B cell (primary cell): ENCODE data around the gene FUCA2. TPM values are rescaled to one million over a fixed set of nuclear protein-coding genes. Genes with fewer than 3 reads are reported as not detected.

ENCODE experiments used
- ATAC-seq: fragments of 200-7000 bp; cut with Tn5 transposase; one replicate; pipeline ENCODE4 v1.10.0; 2021; ENCODE audit warnings: low read depth, mild to moderate bottlenecking, moderate number of reproducible peaks, moderate library complexity
- CTCF ChIA-PET: fragments of 350-600 bp; sonication (Branson Sonifier 250); formaldehyde crosslinking; loops from one replicate; lab custom pipeline; 2021; ENCODE audit warnings: antibody characterized with exemption, inconsistent platforms; lab: Charles Lee
- POLR2A ChIA-PET: fragments of 350-600 bp; sonication (Branson Sonifier 250); formaldehyde crosslinking; loops from one replicate; lab custom pipeline; 2021; ENCODE audit warnings: antibody characterized with exemption; lab: Charles Lee
- DNase-seq: peaks from one replicate; pipeline ENCODE4 v3.0.0; 2013
- H2AFZ ChIP-seq: 2 replicates; pipeline ENCODE4 v1.6.1; 2012; ENCODE audit warnings: mild to moderate bottlenecking, low read depth, low read length; ENCODE audit not compliant: insufficient read depth, poor library complexity, severe bottlenecking
- H3K27ac ChIP-seq, 2 donors: 1 replicate in 1 of 2; 2 replicates in 1 of 2; pipeline ENCODE4 v1.5.1; 2012 to 2013; ENCODE audit warnings: low read length in 2 of 2, mild to moderate bottlenecking in 2 of 2, moderate library complexity in 1 of 2
- H3K27me3 ChIP-seq, 4 experiments: fragments of 200-600 bp in 1 of 4; sonication (generic) in 1 of 4; replicated peaks in 1 of 4; 1 replicate in 2 of 4; 2 replicates in 2 of 4; pipeline versions ENCODE4 v1.6.1 to v1.7.0; 2013 to 2016; ENCODE audit warnings: low read length in 3 of 4, mild to moderate bottlenecking in 2 of 4, mixed read lengths in 1 of 4, moderate library complexity in 1 of 4; ENCODE audit not compliant: insufficient read depth in 4 of 4, control insufficient read depth in 3 of 4; ENCODE audit errors: control extremely low read depth in 1 of 4
- H3K36me3 ChIP-seq, 2 experiments: replicated peaks in 1 of 2; 1 replicate in 1 of 2; 2 replicates in 1 of 2; pipeline versions ENCODE4 v1.6.1 to v1.7.1; 2013; ENCODE audit warnings: low read length in 1 of 2; ENCODE audit not compliant: insufficient read depth in 2 of 2, control insufficient read depth in 1 of 2; ENCODE audit errors: control extremely low read depth in 1 of 2, extremely low read depth in 1 of 2
- H3K4me1 ChIP-seq, 2 donors: fragments of 200-600 bp in 1 of 2; sonication (generic) in 1 of 2; 1 replicate in 1 of 2; 2 replicates in 1 of 2; pipeline versions ENCODE4 v1.5.1 to v1.6.1; 2013 to 2017; ENCODE audit warnings: low read length in 2 of 2; ENCODE audit not compliant: control insufficient read depth in 2 of 2, insufficient read depth in 2 of 2
- H3K4me2 ChIP-seq: replicated peaks from 2 replicates; pipeline ENCODE3; 2012; ENCODE audit warnings: mild to moderate bottlenecking, low read depth, low read length; ENCODE audit not compliant: poor library complexity, severe bottlenecking
- H3K4me3 ChIP-seq, 5 experiments: fragments of 200-600 bp in 1 of 5; sonication (generic) in 1 of 5; 1 replicate in 3 of 5; 2 replicates in 2 of 5; pipeline versions ENCODE4 v1.5.1 to v1.7.0; 2011 to 2016; ENCODE audit warnings: low read length in 4 of 5, mild to moderate bottlenecking in 4 of 5, low read depth in 2 of 5, control low read depth in 1 of 5, moderate library complexity in 1 of 5; ENCODE audit not compliant: insufficient read depth in 1 of 5; ENCODE audit errors: control extremely low read depth in 1 of 5, extremely low read depth in 1 of 5
- H3K79me2 ChIP-seq: fragments of 200-600 bp; sonication (generic); one replicate; pipeline ENCODE4 v1.6.0; 2016; ENCODE audit warnings: low read length; ENCODE audit not compliant: control insufficient read depth, insufficient read depth
- H3K9ac ChIP-seq: fragments of 200-600 bp; sonication (generic); 2 replicates; pipeline ENCODE4 v1.6.1; 2017; ENCODE audit warnings: mild to moderate bottlenecking, low read length, moderate library complexity
- H3K9me3 ChIP-seq, 3 donors: one replicate each; pipeline versions ENCODE4 v1.6.1 to v1.7.1; 2013; ENCODE audit warnings: low read length in 2 of 3; ENCODE audit not compliant: control insufficient read depth in 2 of 3, insufficient read depth in 1 of 3; ENCODE audit errors: control extremely low read depth in 1 of 3
- H4K20me1 ChIP-seq: 2 replicates; pipeline ENCODE4 v1.6.0; 2012; ENCODE audit warnings: mild to moderate bottlenecking, low read length; ENCODE audit not compliant: insufficient read depth, control insufficient read depth, poor library complexity, severe bottlenecking
- H3K27ac Mint-ChIP-seq: one replicate; pipeline ENCODE4 v1.8.0; 2021; ENCODE audit warnings: mixed read lengths
- H3K27me3 Mint-ChIP-seq: one replicate; pipeline ENCODE4 v1.8.0; 2021; ENCODE audit warnings: mixed read lengths
- H3K4me1 Mint-ChIP-seq: one replicate; pipeline ENCODE4 v1.8.0; 2021; ENCODE audit warnings: mixed read lengths
- H3K4me3 Mint-ChIP-seq: one replicate; pipeline ENCODE4 v1.8.0; 2021; ENCODE audit warnings: mixed read lengths
- H3K9me3 Mint-ChIP-seq: one replicate; pipeline ENCODE4 v1.8.0; 2022; ENCODE audit warnings: mixed read lengths; ENCODE audit not compliant: insufficient read depth
- CTCF ChIP-seq: fragments of 200-600 bp; IDR thresholded peaks from one replicate; pipeline ENCODE4 v1.8.0; 2022; ENCODE audit warnings: antibody characterized with exemption, mild to moderate bottlenecking
- EZH2 ChIP-seq: IDR thresholded peaks from 2 replicates; pipeline ENCODE4 v1.6.1; 2012; ENCODE audit warnings: borderline replicate concordance, low read depth, mild to moderate bottlenecking, moderate library complexity, low read length; ENCODE audit not compliant: insufficient read depth, poor library complexity, severe bottlenecking
- WGBS: methylation state at CpG from one replicate; pipeline ENCODE4 v1.1.5; 2013; ENCODE audit warnings: missing lambda C conversion rate; ENCODE audit not compliant: insufficient coverage; 5-methylcytosine and 5-hydroxymethylcytosine counted together
- intact Hi-C: fragments of 100-400 bp; cut with micrococcal nuclease; formaldehyde crosslinking; loops from one replicate; pipeline ENCODE4 v1.10.0; 2022
- polyA plus RNA-seq: library from polyadenylated mRNA; depleted of rRNA; stranded (reverse); fragments of >200 nt; gene quantifications from 2 replicates; pipeline ENCODE4 v1.2.3, GENCODE V29; 2012
- total RNA-seq, 2 donors: library from RNA; stranded (reverse); fragments of 120-200 nt in 1 of 2; gene quantifications; 1 replicate in 1 of 2; 2 replicates in 1 of 2; pipeline versions ENCODE4 v1.2.3 to v1.2.4, GENCODE V29; 2013 to 2022

Gene FUCA2
- total and polyA plus RNA-seq, 2 donors (not counting 1 experiment from before 2014, with no cell fraction given), result 3.6 to 8.3 TPM

- Histone ChIP-seq H3K9me3 (no peaks in the 10 kb centered on the region), H3K27ac (no peak overlapping the region), H4K20me1 (no peaks in the 10 kb centered on the region), H3K27me3 (no peaks in the 10 kb centered on the region), H3K4me2 (peak overlapping the region; percentile 86), H3K9ac (peak overlapping the region; percentile 35), H3K79me2 (no peaks in the 10 kb centered on the region), H3K4me3 (peak overlapping the region in 4 of 5 experiments; percentile 34 to 60 (median 45)), H3K4me1 (peaks cover 22 to 31% of the 10 kb centered on the region in 2 donors), H2AFZ (peak overlapping the region; percentile 78), H3K36me3 (no peaks in the 10 kb centered on the region)
- intact Hi-C loops, result loop anchor here (1.0 to 5.0 kb wide), 5 partner anchors 26 to 558 kb away; partner anchors contain the start of genes ADAT2, FUCA2, LTV1 and PEX3
- ATAC-seq (peak; percentile 59), DNase-seq (no peak)
- Mint-ChIP-seq H3K4me1 (peaks cover 29% of the 10 kb centered on the region), H3K9me3 (no peaks in the 10 kb centered on the region), H3K4me3 (peak overlapping the region; percentile 77), H3K27ac (peak overlapping the region; percentile 46), H3K27me3 (no peaks in the 10 kb centered on the region)
- 2% methylated on average over 27 of the region's 27 CpGs for WGBS
- TF ChIP-seq CTCF (no peak), EZH2 (no peak)
- ChIA-PET POLR2A (no interaction called here), CTCF (interaction anchor here (1.3 to 3.7 kb wide), 4 partner anchors 25 to 109 kb away, joined by 3 to 26 read pairs (median 4); partner anchors contain the start of genes ADAT2, FUCA2 and PEX3)
Measured at GRCh38 chr6:143536461-143536865, 24.9 kb upstream of the FUCA2 start.

GRCh38 chr6:143535189-143535614 is 23.7 kb upstream of the FUCA2 start:
- intact Hi-C loops, result loop anchor here (5.0 kb wide), 1 partner anchor 37 kb away; no protein-coding TSS in a partner anchor
- POLR2A ChIA-PET, result no interaction called here
- peak overlapping the region; percentile 38 for H3K4me3 Mint-ChIP-seq

More at GRCh38 chr6:143535189-143535614, 23.7 kb upstream of the FUCA2 start:
- H4K20me1 ChIP-seq, result no peaks in the 10 kb centered on the region
- peak overlapping the region; percentile 73 for H3K27ac Mint-ChIP-seq
- peaks cover 22 to 31% of the 10 kb centered on the region in 2 donors for H3K4me1 ChIP-seq
- peak overlapping the region; percentile 32 for H2AFZ ChIP-seq
- H3K4me3 ChIP-seq, result no peak overlapping the region
- no peaks in the 10 kb centered on the region for H3K79me2 ChIP-seq
- peak overlapping the region in 1 of 2 donors; percentile 8 for H3K27ac ChIP-seq
- CTCF ChIA-PET, result interaction anchor here (0.8 to 3.7 kb wide), 4 partner anchors 15 to 84 kb away, joined by 3 to 26 read pairs (median 3); partner anchors contain the start of genes ADAT2, FUCA2 and PEX3
- H3K27me3 Mint-ChIP-seq, result no peaks in the 10 kb centered on the region
- H3K4me2 ChIP-seq, result peak overlapping the region; percentile 39
- H3K9me3 ChIP-seq, result no peaks in the 10 kb centered on the region
- no peaks in the 10 kb centered on the region for H3K36me3 ChIP-seq
- H3K27me3 ChIP-seq, result no peaks in the 10 kb centered on the region
- WGBS, result 63% methylated on average over 2 of the region's 5 CpGs
- ATAC-seq (no peak), DNase-seq (no peak)
- peaks cover 29% of the 10 kb centered on the region for H3K4me1 Mint-ChIP-seq
- TF ChIP-seq CTCF (no peak), EZH2 (no peak)
- H3K9me3 Mint-ChIP-seq, result no peaks in the 10 kb centered on the region
- no peak overlapping the region for H3K9ac ChIP-seq
